Ovary (tissue), 9 donors: Measurements from ENCODE around the gene TTC39A. TPM values are rescaled to one million over a fixed set of nuclear protein-coding genes. Genes with fewer than 3 reads are reported as not detected.

Experiments used
- DNase-seq, 5 donors: peaks; one replicate each; pipeline ENCODE4 v3.0.0-alpha.2; 2019 to 2020
- H3K27ac ChIP-seq, 2 donors: fragments of 200-600 bp; one replicate each; pipeline versions ENCODE4 v1.5.1 to v1.8.0; 2019 to 2022
- H3K27me3 ChIP-seq: fragments of 200-600 bp; one replicate; pipeline ENCODE4 v1.8.0; 2022
- H3K36me3 ChIP-seq: fragments of 200-600 bp; sonication (generic); one replicate; pipeline ENCODE4 v1.5.1; 2019
- H3K4me1 ChIP-seq: one replicate; pipeline ENCODE4 v1.8.1; 2013; ENCODE audit warnings: mild to moderate bottlenecking, moderate library complexity; ENCODE audit not compliant: insufficient read depth
- H3K4me3 ChIP-seq: fragments of 200-600 bp; sonication (generic); one replicate; pipeline ENCODE4 v1.5.1; 2017
- H3K9me3 ChIP-seq, 2 donors: fragments of 200-600 bp in 1 of 2; sonication (generic) in 1 of 2; one replicate each; pipeline versions ENCODE4 v1.5.1 to v1.8.1; 2013 to 2019; ENCODE audit warnings: mild to moderate bottlenecking in 1 of 2, moderate library complexity in 1 of 2
- CTCF ChIP-seq, 3 donors: fragments of 450-650 bp in 2 of 3; fragments of 200-600 bp in 1 of 3; IDR thresholded peaks; one replicate each; pipeline versions ENCODE4 v1.5.1 to v1.8.0; 2016 to 2022; ENCODE audit warnings: antibody characterized with exemption in 3 of 3, mild to moderate bottlenecking in 1 of 3
- EP300 ChIP-seq: sonication (generic); formaldehyde crosslinking; IDR thresholded peaks from one replicate; pipeline ENCODE4 v1.6.1; 2017; ENCODE audit warnings: antibody characterized with exemption
- POLR2A ChIP-seq: fragments of 450-650 bp; IDR thresholded peaks from one replicate; pipeline ENCODE4 v1.6.1; 2017; ENCODE audit warnings: antibody characterized with exemption, mild to moderate bottlenecking, moderate library complexity
- WGBS, 3 donors: extraction: QIAGEN DNeasy Blood & Tissue Kit in 1 of 3; methylation state at CpG; one replicate each; pipeline versions ENCODE4 v1.1.5 to v1.1.7; 2013 to 2017; 5-methylcytosine and 5-hydroxymethylcytosine counted together
- intact Hi-C, 4 donors: fragments of 100-400 bp; cut with DNase I; formaldehyde crosslinking; loops; one replicate each; pipeline versions ENCODE4 v1.11.0 to v1.15.1; 2022 to 2023
- polyA plus RNA-seq, 2 donors: library from polyadenylated mRNA; stranded (reverse); fragments of 200-250 nt in 1 of 2; fragments of 350-450 nt in 1 of 2; fragmentation: Illumina TruSeq in 1 of 2; extraction: RNeasy Lipid Tissue Mini Kit (QIAGEN cat#74804) in 1 of 2; gene quantifications; one replicate each; pipeline ENCODE4 v1.2.3, GENCODE V29; 2013 to 2014
- total RNA-seq, 7 donors: library from RNA; depleted of rRNA in 2 of 7; stranded (reverse); fragments of >200 nt in 2 of 7; fragmentation: NEBNext Ultra II Directional in 3 of 7; extraction: Animal tissue kit (Norgen Biotek cat#: 25700) in 3 of 7; gene quantifications; one replicate each; pipeline versions ENCODE4 v1.1.0 to v1.2.4, GENCODE V29; 2016 to 2023
- donor health status: DM: no; HTN: no; CAD: no; lungs with moderate emphysema.
- donor health status: DM: no; HTN: no; CAD: no.
- donor health status: Bipolar disorder and iron deficiency.
- donor health status: DM: yes; HTN: yes; CAD: no.
- donor health status: DM: no; HTN: no; CAD: no.
- donor health status: DM: yes; HTN: yes; CAD: no.

Gene TTC39A
- total and polyA plus RNA-seq, 9 donors = 0.28 to 10.7 (median 0.62) TPM

- Histone ChIP-seq H3K4me3 (peak overlapping the region; percentile 36), H3K27ac (no peak overlapping the region)
- DNase-seq = peak in 1 of 5 donors; percentile 43
Measured at GRCh38 chr1:51297401-51298321, 32.7 kb downstream of the TTC39A start.

GRCh38 chr1:51296383-51297357, 33.7 kb downstream of the TTC39A start:
- no peaks in the 10 kb centered on the region for H3K27me3 ChIP-seq

More at GRCh38 chr1:51297401-51298321, 32.7 kb downstream of the TTC39A start:
- Histone ChIP-seq H3K4me1 (peaks cover 3% of the 10 kb centered on the region), H3K9me3 (no peaks in the 10 kb centered on the region), H3K36me3 (no peaks in the 10 kb centered on the region), H3K27me3 (no peaks in the 10 kb centered on the region)
- no peak for TF ChIP-seq EP300
- no peak for TF ChIP-seq POLR2A
- no peak for TF ChIP-seq CTCF (IDR thresholded peaks at IDR 0.05)
- intact Hi-C loops = loop anchor here in 3 of 4 donors (5.0 to 10.0 kb wide), 3 partner anchors 93 to 105 kb away; no protein-coding TSS in a partner anchor
- 67 to 80% (median 78%) methylated on average over 25 of the region's 25 CpGs for WGBS, 3 donors

GRCh38 chr1:51295926-51296325, 34.4 kb downstream of the TTC39A start:
- H3K27me3 ChIP-seq = no peaks in the 10 kb centered on the region
- peaks cover 3% of the 10 kb centered on the region for H3K4me1 ChIP-seq
- WGBS, 3 donors = 89 to 91% (median 89%) methylated on average over 17 of the region's 17 CpGs
- H3K4me3 ChIP-seq = no peak overlapping the region
- no peak overlapping the region for H3K27ac ChIP-seq
- intact Hi-C loops = loop anchor here in 3 of 4 donors (5.0 to 10.0 kb wide), 3 partner anchors 91 to 104 kb away; no protein-coding TSS in a partner anchor
- DNase-seq = peak in 1 of 5 donors; percentile 31
- no peak for TF ChIP-seq EP300
- TF ChIP-seq CTCF (IDR thresholded peaks at IDR 0.05) = no peak
- no peak for TF ChIP-seq POLR2A
- H3K9me3 ChIP-seq = no peaks in the 10 kb centered on the region
- H3K36me3 ChIP-seq = no peaks in the 10 kb centered on the region

More at GRCh38 chr1:51296383-51297357, 33.7 kb downstream of the TTC39A start:
- peak; percentile 78 to 93 (median 88) for DNase-seq
- no peak for TF ChIP-seq POLR2A
- peak; percentile 89 to 91 (median 91) for TF ChIP-seq CTCF (IDR thresholded peaks at IDR 0.05)
- no peak for TF ChIP-seq EP300
- no peaks in the 10 kb centered on the region for H3K9me3 ChIP-seq
- 15 to 19% (median 18%) methylated on average over 33 of the region's 33 CpGs for WGBS, 3 donors
- H3K27ac ChIP-seq = no peak overlapping the region
- intact Hi-C loops = loop anchor here in 3 of 4 donors (5.0 to 10.0 kb wide), 3 partner anchors 92 to 104 kb away; no protein-coding TSS in a partner anchor
- no peaks in the 10 kb centered on the region for H3K36me3 ChIP-seq
- peaks cover 3% of the 10 kb centered on the region for H3K4me1 ChIP-seq
- H3K4me3 ChIP-seq = peak overlapping the region; percentile 36
